ENCODE data around the gene COL6A6.

DNA sequence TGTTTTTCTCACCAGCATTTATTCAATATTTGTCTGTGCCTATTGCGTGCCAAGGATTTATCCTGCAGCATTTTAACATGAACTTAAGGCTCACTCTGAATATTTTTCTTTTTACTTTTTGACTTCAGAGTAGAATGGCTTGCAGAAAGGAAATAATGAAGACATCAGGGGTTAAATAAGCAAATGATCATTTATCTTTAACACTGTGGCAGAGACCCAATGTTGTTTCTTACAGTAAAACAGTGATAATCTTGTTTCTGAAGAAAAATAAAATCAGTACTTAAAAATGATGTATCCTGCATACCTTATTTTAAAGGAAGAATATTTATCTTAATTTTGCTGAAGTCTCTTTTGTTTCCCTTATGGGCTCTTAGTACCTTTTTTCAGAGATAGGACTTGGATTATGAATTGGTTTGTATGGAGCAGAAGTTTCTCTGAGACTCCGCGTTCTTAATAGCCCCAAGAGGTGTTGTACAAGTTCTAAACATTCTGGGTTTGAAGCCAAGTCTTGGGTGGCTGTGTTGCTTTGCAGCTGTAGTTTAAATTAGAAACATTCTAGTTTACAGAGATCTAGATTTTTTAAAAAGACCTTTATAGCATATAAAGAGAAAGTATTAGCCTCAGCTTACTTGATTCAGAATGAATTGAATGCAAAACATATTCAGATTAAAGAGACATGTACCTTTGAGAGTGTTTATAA is 40.5 kb downstream of the COL6A6 start:
- TF ChIP-seq CTCF (IDR thresholded peaks at IDR 0.05) = no peak
- TF ChIP-seq POLR2A (IDR thresholded peaks at IDR 0.05) = no peak

Data from uterus (tissue), 2 donors.